Kidney epithelial cell (primary cell): ENCODE data around the gene CDK5RAP2. TPM values are rescaled to one million over a fixed set of nuclear protein-coding genes. Genes with fewer than 3 reads are reported as not detected.

ENCODE experiments used
- DNase-seq: peaks from one replicate; pipeline ENCODE4 v3.0.0-alpha.2; 2010; ENCODE audit warnings: low read depth
- H3K27me3 ChIP-seq: 2 replicates; pipeline ENCODE4 v1.6.0; 2011; ENCODE audit warnings: low read length; ENCODE audit not compliant: control insufficient read depth, insufficient read depth
- H3K36me3 ChIP-seq: 2 replicates; pipeline ENCODE4 v1.5.1; 2011; ENCODE audit warnings: low read length; ENCODE audit not compliant: control insufficient read depth, insufficient read depth
- H3K4me3 ChIP-seq: 2 replicates; pipeline ENCODE4 v1.5.1; 2011; ENCODE audit warnings: low read depth, mild to moderate bottlenecking, control low read depth, low read length
- CTCF ChIP-seq: IDR thresholded peaks from 2 replicates; pipeline ENCODE4 v1.5.1; 2011; ENCODE audit warnings: mild to moderate bottlenecking, moderate library complexity, low read length, control low read depth, inconsistent platforms; ENCODE audit not compliant: insufficient read depth, poor library complexity, severe bottlenecking
- total RNA-seq: library from RNA; depleted of rRNA; stranded (reverse); fragments of >200 nt; gene quantifications from 2 replicates; pipeline ENCODE4 v1.2.3, GENCODE V29; 2015

The CDK5RAP2 gene
- total RNA-seq, 1 donor from 2014 or later = 41.9 TPM

DNA sequence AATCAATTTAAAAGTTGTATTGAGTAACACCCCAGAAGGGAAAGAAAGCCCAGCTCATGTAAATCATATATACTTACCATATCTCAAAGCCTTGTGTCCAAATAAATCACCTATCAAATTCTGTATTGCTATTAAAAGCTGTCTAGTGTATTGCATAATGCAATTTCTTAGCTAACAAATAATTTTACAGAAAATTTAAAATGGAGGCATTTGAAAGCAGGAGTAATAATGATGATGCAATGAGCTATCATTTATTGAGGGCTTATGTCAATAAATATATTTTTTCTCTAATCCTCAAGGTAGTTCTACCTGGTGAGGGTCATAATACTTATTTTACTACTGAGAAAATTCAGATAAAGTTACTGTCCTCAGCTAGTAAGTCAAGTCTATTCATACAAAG, 42.8 kb upstream of the CDK5RAP2 start:
- H3K27me3 ChIP-seq = no peaks in the 10 kb centered on the region
- no peak for TF ChIP-seq CTCF
- no peaks in the 10 kb centered on the region for H3K36me3 ChIP-seq
- DNase-seq = no peak
- no peak overlapping the region for H3K4me3 ChIP-seq

GRCh38 chr9:120621941-120622340, 42.0 kb upstream of the CDK5RAP2 start:
- H3K27me3 ChIP-seq = no peaks in the 10 kb centered on the region
- TF ChIP-seq CTCF = no peak
- DNase-seq = no peak
- no peaks in the 10 kb centered on the region for H3K36me3 ChIP-seq
- H3K4me3 ChIP-seq = no peak overlapping the region

GRCh38 chr9:120619751-120620655, 40.0 kb upstream of the CDK5RAP2 start:
- TF ChIP-seq CTCF = peak; percentile 72
- Histone ChIP-seq H3K27me3 (no peaks in the 10 kb centered on the region), H3K4me3 (no peak overlapping the region), H3K36me3 (no peaks in the 10 kb centered on the region)
- no peak for DNase-seq

- Histone ChIP-seq H3K4me3 (no peak overlapping the region), H3K36me3 (no peaks in the 10 kb centered on the region), H3K27me3 (no peaks in the 10 kb centered on the region)
- DNase-seq = no peak
- TF ChIP-seq CTCF = no peak
Measured at GRCh38 chr9:120616966-120617935, 37.3 kb upstream of the CDK5RAP2 start.

GRCh38 chr9:120612218-120612617, 32.3 kb upstream of the CDK5RAP2 start:
- no peak for DNase-seq
- no peaks in the 10 kb centered on the region for H3K27me3 ChIP-seq
- peak; percentile 48 for TF ChIP-seq CTCF
- H3K36me3 ChIP-seq = no peaks in the 10 kb centered on the region
- H3K4me3 ChIP-seq = no peak overlapping the region
